ENCODE results near the gene KIFAP3. TPM values are rescaled to one million over a fixed set of nuclear protein-coding genes. Genes with fewer than 3 reads are reported as not detected.

KIFAP3 gene
- polyA plus RNA-seq, 3 donors, result 2.1 to 4.7 (median 2.2) TPM

- Histone ChIP-seq H3K79me2 (ENCODE audit: insufficient read depth, low read length) (peaks cover 49% of the 10 kb centered on the region), H3K9ac (ENCODE audit: insufficient read depth, low read length, poor library complexity, severe bottlenecking) (no peak overlapping the region), H3K4me3 (replicated peaks in 1 of 3; ENCODE audit: low read depth in 2 of 3, low read length in 3 of 3) (no peak overlapping the region), H4K20me1 (ENCODE audit: insufficient read depth, low read length) (no peaks in the 10 kb centered on the region), H3K4me2 (replicated peaks; ENCODE audit: extremely low read depth, low read length, poor library complexity, severe bottlenecking) (no peak overlapping the region), H3K4me1 (ENCODE audit: control insufficient read depth in 1 of 2, insufficient read depth in 2 of 2, low read length in 2 of 2) (peaks cover 16 to 38% of the 10 kb centered on the region in 2 donors), H3K27me3 (ENCODE audit: control insufficient read depth in 2 of 2, insufficient read depth in 2 of 2, low read length in 2 of 2) (no peaks in the 10 kb centered on the region), H3K9me3 (replicated peaks in 1 of 2; ENCODE audit: control insufficient read depth in 1 of 2, insufficient read depth in 1 of 2, low read length in 2 of 2) (no peaks in the 10 kb centered on the region), H2AFZ (ENCODE audit: insufficient read depth, low read depth, low read length, poor library complexity, severe bottlenecking) (no peak overlapping the region), H3K36me3 (replicated peaks in 1 of 2; ENCODE audit: control insufficient read depth in 1 of 2, insufficient read depth in 2 of 2, low read length in 2 of 2) (peaks cover 21 to 25% of the 10 kb centered on the region in 2 donors), H3K27ac (ENCODE audit: low read depth in 1 of 2, low read length in 2 of 2) (no peak overlapping the region)
- no peak for DNase-seq
- WGBS (ENCODE audit: insufficient coverage), result no CpG with 5 or more reads among the region's 2 CpGs
- intact Hi-C loops (cut with micrococcal nuclease), result loop anchor here (5.0 to 10.0 kb wide), 4 partner anchors 181 to 643 kb away; partner anchors contain the start of genes KIFAP3 (in 2 of the 2), BLZF1 (in 1 of the 2), GORAB (in 1 of the 2) and NME7 (in 1 of the 2)
- H3K27me3 Mint-ChIP-seq (ENCODE audit: low read depth in 3 of 3), result peaks cover 0 to 5% (median 0%) of the 10 kb centered on the region in 3 donors
- H3K9me3 Mint-ChIP-seq, result no peaks in the 10 kb centered on the region
- H3K36me3 Mint-ChIP-seq, result peaks cover 21 to 23% of the 10 kb centered on the region in 2 donors
- TF ChIP-seq, protein P1, sequence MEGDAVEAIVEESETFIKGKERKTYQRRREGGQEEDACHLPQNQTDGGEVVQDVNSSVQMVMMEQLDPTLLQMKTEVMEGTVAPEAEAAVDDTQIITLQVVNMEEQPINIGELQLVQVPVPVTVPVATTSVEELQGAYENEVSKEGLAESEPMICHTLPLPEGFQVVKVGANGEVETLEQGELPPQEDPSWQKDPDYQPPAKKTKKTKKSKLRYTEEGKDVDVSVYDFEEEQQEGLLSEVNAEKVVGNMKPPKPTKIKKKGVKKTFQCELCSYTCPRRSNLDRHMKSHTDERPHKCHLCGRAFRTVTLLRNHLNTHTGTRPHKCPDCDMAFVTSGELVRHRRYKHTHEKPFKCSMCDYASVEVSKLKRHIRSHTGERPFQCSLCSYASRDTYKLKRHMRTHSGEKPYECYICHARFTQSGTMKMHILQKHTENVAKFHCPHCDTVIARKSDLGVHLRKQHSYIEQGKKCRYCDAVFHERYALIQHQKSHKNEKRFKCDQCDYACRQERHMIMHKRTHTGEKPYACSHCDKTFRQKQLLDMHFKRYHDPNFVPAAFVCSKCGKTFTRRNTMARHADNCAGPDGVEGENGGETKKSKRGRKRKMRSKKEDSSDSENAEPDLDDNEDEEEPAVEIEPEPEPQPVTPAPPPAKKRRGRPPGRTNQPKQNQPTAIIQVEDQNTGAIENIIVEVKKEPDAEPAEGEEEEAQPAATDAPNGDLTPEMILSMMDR (IDR thresholded peaks at IDR 0.05), result no peak
- H3K4me1 Mint-ChIP-seq, result peaks cover 46% of the 10 kb centered on the region
- no peak overlapping the region for H3K4me3 Mint-ChIP-seq
- peak overlapping the region in 2 of 7 donors; percentile 2 to 12 for H3K27ac Mint-ChIP-seq
Measured at GRCh38 chr1:169891539-169891885, 183.0 kb downstream of the KIFAP3 start.

- Mint-ChIP-seq H3K36me3 (peaks cover 26% of the 10 kb centered on the region in 2 donors), H3K9me3 (no peaks in the 10 kb centered on the region), H3K4me3 (peak overlapping the region in 1 of 2 donors; percentile 12), H3K4me1 (peaks cover 41% of the 10 kb centered on the region), H3K27me3 (ENCODE audit: low read depth in 3 of 3) (no peaks in the 10 kb centered on the region), H3K27ac (peak overlapping the region in 2 of 7 donors; percentile 2 to 12)
- no peak overlapping the region for H3K4me3 ChIP-seq (replicated peaks in 1 of 3; ENCODE audit: low read depth in 2 of 3, low read length in 3 of 3)
- DNase-seq, result no peak
- intact Hi-C loops (cut with micrococcal nuclease), result loop anchor here (5.0 to 10.0 kb wide), 4 partner anchors 181 to 644 kb away; partner anchors contain the start of genes KIFAP3 (in 2 of the 2), BLZF1 (in 1 of the 2), GORAB (in 1 of the 2) and NME7 (in 1 of the 2)
- TF ChIP-seq, protein P1 (IDR thresholded peaks at IDR 0.05), result no peak
- H3K9ac ChIP-seq (ENCODE audit: insufficient read depth, low read length, poor library complexity, severe bottlenecking), result no peak overlapping the region
- H3K27me3 ChIP-seq (ENCODE audit: control insufficient read depth in 2 of 2, insufficient read depth in 2 of 2, low read length in 2 of 2), result no peaks in the 10 kb centered on the region
- 10% methylated on average over 2 of the region's 5 CpGs for WGBS (ENCODE audit: insufficient coverage)
- H3K27ac ChIP-seq (ENCODE audit: low read depth in 1 of 2, low read length in 2 of 2), result no peak overlapping the region
- peaks cover 16 to 33% of the 10 kb centered on the region in 2 donors for H3K4me1 ChIP-seq (ENCODE audit: control insufficient read depth in 1 of 2, insufficient read depth in 2 of 2, low read length in 2 of 2)
- H2AFZ ChIP-seq (ENCODE audit: insufficient read depth, low read depth, low read length, poor library complexity, severe bottlenecking), result no peak overlapping the region
- no peaks in the 10 kb centered on the region for H4K20me1 ChIP-seq (ENCODE audit: insufficient read depth, low read length)
- peaks cover 49% of the 10 kb centered on the region for H3K79me2 ChIP-seq (ENCODE audit: insufficient read depth, low read length)
- no peak overlapping the region for H3K4me2 ChIP-seq (replicated peaks; ENCODE audit: extremely low read depth, low read length, poor library complexity, severe bottlenecking)
- H3K9me3 ChIP-seq (replicated peaks in 1 of 2; ENCODE audit: control insufficient read depth in 1 of 2, insufficient read depth in 1 of 2, low read length in 2 of 2), result no peaks in the 10 kb centered on the region
- H3K36me3 ChIP-seq (replicated peaks in 1 of 2; ENCODE audit: control insufficient read depth in 1 of 2, insufficient read depth in 2 of 2, low read length in 2 of 2), result peaks cover 27 to 30% of the 10 kb centered on the region in 2 donors
Measured at GRCh38 chr1:169890761-169891538, 183.5 kb downstream of the KIFAP3 start.
